ENCODE measurements around the gene LRMDA.

- TF ChIP-seq BMI1 (IDR thresholded peaks at IDR 0.05; ENCODE audit: borderline replicate concordance) (no peak), CREB1 (IDR thresholded peaks at IDR 0.05; ENCODE audit: low read depth) (no peak), CTCF (IDR thresholded peaks at IDR 0.05 in 2 of 3, conservative IDR thresholded peaks at IDR 0.05 in 1 of 3; ENCODE audit: control insufficient read depth in 2 of 3, extremely low read depth in 1 of 3, insufficient read depth in 1 of 3, low read depth in 3 of 3, low read length in 3 of 3) (no peak), HDAC2 (IDR thresholded peaks at IDR 0.05) (no peak), TAF1 (IDR thresholded peaks at IDR 0.05; ENCODE audit: borderline replicate concordance, low read depth, low read length) (no peak), ZNF274 (IDR thresholded peaks at IDR 0.05; ENCODE audit: insufficient read depth, insufficient read length) (no peak), POLR2A (IDR thresholded peaks at IDR 0.05; ENCODE audit: low read depth, low read length) (no peak), RAD21 (IDR thresholded peaks at IDR 0.05; ENCODE audit: insufficient read depth, low read depth, low read length) (no peak), SREBF1 (IDR thresholded peaks at IDR 0.05; ENCODE audit: low read length) (no peak), BCL11A (IDR thresholded peaks at IDR 0.05; ENCODE audit: low read depth, low read length) (no peak), POLR2AphosphoS5 (IDR thresholded peaks at IDR 0.05; ENCODE audit: low read length) (no peak)
These were observed 599.7 kb downstream of the LRMDA start for GRCh38 chr10:76031099-76031498.

All from GM12878 (cell line).